Panc1 (cell line): ENCODE results near the gene RAB11FIP3. TPM values are rescaled to one million over a fixed set of nuclear protein-coding genes. Genes with fewer than 3 reads are reported as not detected.

Experiments used
- ATAC-seq: fragments of 200-7000 bp; cut with Tn5 transposase; 2 replicates; pipeline ENCODE4 v1.9.1; 2020; ENCODE audit warnings: mild to moderate bottlenecking, moderate library complexity
- BruUV-seq: library from RNA; stranded (reverse); fragments of 400-500 nt; replicated peaks from 2 replicates; lab custom pipeline; 2021; lab: Mats Ljungman, UMichigan
- CTCF ChIA-PET: fragments of 300-600 bp; sonication (Branson Sonifier 250); formaldehyde crosslinking; loops from one replicate; lab custom pipeline; 2022; ENCODE audit warnings: antibody characterized with exemption; lab: Charles Lee
- POLR2A ChIA-PET: fragments of 300-600 bp; sonication (Branson Sonifier 250); formaldehyde crosslinking; loops from one replicate; lab custom pipeline; 2022; ENCODE audit warnings: antibody characterized with exemption; lab: Charles Lee
- DNase-seq: peaks from one replicate; pipeline ENCODE4 v3.0.0-alpha.2; 2010; ENCODE audit warnings: low read depth, low spot score
- H3K27ac ChIP-seq: 2 replicates; pipeline ENCODE4 v1.5.1; 2011; ENCODE audit warnings: mild to moderate bottlenecking, low read length, inconsistent platforms
- H3K27me3 ChIP-seq: fragments of 200-500 bp; sonication (Bioruptor generic); 2 replicates; pipeline ENCODE4 v1.6.0; 2014; ENCODE audit warnings: low read length, inconsistent platforms; ENCODE audit not compliant: control insufficient read depth, insufficient read depth
- H3K36me3 ChIP-seq: fragments of 200-500 bp; sonication (Bioruptor generic); 2 replicates; pipeline ENCODE4 v1.5.1; 2014; ENCODE audit warnings: inconsistent platforms, mild to moderate bottlenecking, low read length, moderate library complexity; ENCODE audit not compliant: control insufficient read depth, insufficient read depth
- H3K4me1 ChIP-seq: 2 replicates; pipeline ENCODE4 v1.5.1; 2011; ENCODE audit warnings: inconsistent platforms, mild to moderate bottlenecking, low read length, moderate library complexity; ENCODE audit not compliant: control insufficient read depth, insufficient read depth
- H3K4me3 ChIP-seq, 2 experiments: 2 replicates each; pipeline ENCODE4 v1.5.1; 2011 to 2012; ENCODE audit warnings: low read depth in 2 of 2, low read length in 2 of 2, mild to moderate bottlenecking in 2 of 2, inconsistent platforms in 1 of 2, moderate library complexity in 1 of 2
- H3K9me3 ChIP-seq: fragments of 200-500 bp; sonication (Bioruptor generic); 2 replicates; pipeline ENCODE4 v1.5.1; 2014; ENCODE audit warnings: low read depth, mild to moderate bottlenecking, inconsistent platforms, low read length, moderate library complexity; ENCODE audit not compliant: control insufficient read depth, insufficient read depth
- POLR2AphosphoS5 ChIP-seq: IDR thresholded peaks from 2 replicates; pipeline ENCODE4 v1.6.1; 2012; ENCODE audit warnings: mild to moderate bottlenecking, low read depth, low read length, moderate library complexity
- SIN3A ChIP-seq: IDR thresholded peaks from 2 replicates; pipeline ENCODE4 v1.6.1; 2012; ENCODE audit warnings: low read depth, mild to moderate bottlenecking, low read length, moderate library complexity, borderline replicate concordance; ENCODE audit not compliant: insufficient read depth
- TCF7L2 ChIP-seq: IDR thresholded peaks from 2 replicates; pipeline ENCODE4 v1.6.1; 2011; ENCODE audit warnings: mild to moderate bottlenecking, low read depth, low read length, inconsistent platforms
- in situ Hi-C: cut with HindIII; loops from 2 replicates; pipeline ENCODE4 v1.10.0; 2016; ENCODE audit warnings: low sequenced_read_pairs, low pct_unique_long_range_greater_than_20kb
- intact Hi-C: fragments of 100-400 bp; cut with micrococcal nuclease; formaldehyde crosslinking; loops from one replicate; pipeline ENCODE4 v1.10.0; 2022; ENCODE audit not compliant: unreplicated experiment
- total RNA-seq: library from RNA; stranded (reverse); gene quantifications from one replicate; pipeline ENCODE4 v1.2.1, GENCODE V29; 2021; ENCODE audit not compliant: unreplicated experiment
- TF ChIP-seq, protein P1 (sequence below), 2 experiments: IDR thresholded peaks; 2 replicates each; pipeline ENCODE4 v1.6.1; 2011 to 2012; ENCODE audit warnings: low read depth in 2 of 2, control low read depth in 1 of 2, low read length in 1 of 2, mild to moderate bottlenecking in 1 of 2, moderate library complexity in 1 of 2; ENCODE audit not compliant: insufficient read depth in 1 of 2
- TF ChIP-seq, protein P2 (sequence below): fragments of 450-650 bp; IDR thresholded peaks from 2 replicates; pipeline ENCODE4 v1.5.1; 2017; ENCODE audit warnings: mild to moderate bottlenecking

Gene RAB11FIP3
- total RNA-seq, 1 experiment from 2014 or later, result 57.3 TPM

DNA sequence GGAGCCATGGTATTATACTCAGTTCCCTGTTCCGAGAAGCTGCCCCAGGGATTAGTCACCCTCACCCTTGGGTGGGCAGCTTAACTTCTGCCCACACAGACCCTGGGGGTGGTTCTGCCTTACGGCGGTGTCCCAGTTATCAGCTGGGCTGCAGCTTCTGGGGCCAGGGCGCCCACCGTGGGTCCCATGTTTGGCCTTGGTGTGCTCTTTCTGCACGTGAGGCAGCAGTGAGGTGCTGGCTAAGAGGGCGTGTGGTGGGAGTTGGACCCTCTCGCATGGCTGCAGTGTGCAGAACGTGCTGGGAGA, 46.7 kb downstream of the RAB11FIP3 start:
- no peaks in the 10 kb centered on the region for H3K36me3 ChIP-seq
- in situ Hi-C loops (no loop called here), intact Hi-C loops (no loop called here)
- DNase-seq (no peak), ATAC-seq (no peak)
- POLR2A ChIA-PET, result no interaction called here
- H3K4me3 ChIP-seq, result no peak overlapping the region
- no peaks in the 10 kb centered on the region for H3K27me3 ChIP-seq
- CTCF ChIA-PET, result no interaction called here
- no TSS peak for BruUV-seq
- no peak overlapping the region for H3K27ac ChIP-seq
- TF ChIP-seq SIN3A (no peak), POLR2AphosphoS5 (no peak), TCF7L2 (no peak)
- TF ChIP-seq, protein P1, sequence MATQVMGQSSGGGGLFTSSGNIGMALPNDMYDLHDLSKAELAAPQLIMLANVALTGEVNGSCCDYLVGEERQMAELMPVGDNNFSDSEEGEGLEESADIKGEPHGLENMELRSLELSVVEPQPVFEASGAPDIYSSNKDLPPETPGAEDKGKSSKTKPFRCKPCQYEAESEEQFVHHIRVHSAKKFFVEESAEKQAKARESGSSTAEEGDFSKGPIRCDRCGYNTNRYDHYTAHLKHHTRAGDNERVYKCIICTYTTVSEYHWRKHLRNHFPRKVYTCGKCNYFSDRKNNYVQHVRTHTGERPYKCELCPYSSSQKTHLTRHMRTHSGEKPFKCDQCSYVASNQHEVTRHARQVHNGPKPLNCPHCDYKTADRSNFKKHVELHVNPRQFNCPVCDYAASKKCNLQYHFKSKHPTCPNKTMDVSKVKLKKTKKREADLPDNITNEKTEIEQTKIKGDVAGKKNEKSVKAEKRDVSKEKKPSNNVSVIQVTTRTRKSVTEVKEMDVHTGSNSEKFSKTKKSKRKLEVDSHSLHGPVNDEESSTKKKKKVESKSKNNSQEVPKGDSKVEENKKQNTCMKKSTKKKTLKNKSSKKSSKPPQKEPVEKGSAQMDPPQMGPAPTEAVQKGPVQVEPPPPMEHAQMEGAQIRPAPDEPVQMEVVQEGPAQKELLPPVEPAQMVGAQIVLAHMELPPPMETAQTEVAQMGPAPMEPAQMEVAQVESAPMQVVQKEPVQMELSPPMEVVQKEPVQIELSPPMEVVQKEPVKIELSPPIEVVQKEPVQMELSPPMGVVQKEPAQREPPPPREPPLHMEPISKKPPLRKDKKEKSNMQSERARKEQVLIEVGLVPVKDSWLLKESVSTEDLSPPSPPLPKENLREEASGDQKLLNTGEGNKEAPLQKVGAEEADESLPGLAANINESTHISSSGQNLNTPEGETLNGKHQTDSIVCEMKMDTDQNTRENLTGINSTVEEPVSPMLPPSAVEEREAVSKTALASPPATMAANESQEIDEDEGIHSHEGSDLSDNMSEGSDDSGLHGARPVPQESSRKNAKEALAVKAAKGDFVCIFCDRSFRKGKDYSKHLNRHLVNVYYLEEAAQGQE (IDR thresholded peaks at IDR 0.05; ENCODE audit: insufficient read depth in 1 of 2, low read depth in 2 of 2, low read length in 1 of 2), result no peak
- TF ChIP-seq, protein P2, sequence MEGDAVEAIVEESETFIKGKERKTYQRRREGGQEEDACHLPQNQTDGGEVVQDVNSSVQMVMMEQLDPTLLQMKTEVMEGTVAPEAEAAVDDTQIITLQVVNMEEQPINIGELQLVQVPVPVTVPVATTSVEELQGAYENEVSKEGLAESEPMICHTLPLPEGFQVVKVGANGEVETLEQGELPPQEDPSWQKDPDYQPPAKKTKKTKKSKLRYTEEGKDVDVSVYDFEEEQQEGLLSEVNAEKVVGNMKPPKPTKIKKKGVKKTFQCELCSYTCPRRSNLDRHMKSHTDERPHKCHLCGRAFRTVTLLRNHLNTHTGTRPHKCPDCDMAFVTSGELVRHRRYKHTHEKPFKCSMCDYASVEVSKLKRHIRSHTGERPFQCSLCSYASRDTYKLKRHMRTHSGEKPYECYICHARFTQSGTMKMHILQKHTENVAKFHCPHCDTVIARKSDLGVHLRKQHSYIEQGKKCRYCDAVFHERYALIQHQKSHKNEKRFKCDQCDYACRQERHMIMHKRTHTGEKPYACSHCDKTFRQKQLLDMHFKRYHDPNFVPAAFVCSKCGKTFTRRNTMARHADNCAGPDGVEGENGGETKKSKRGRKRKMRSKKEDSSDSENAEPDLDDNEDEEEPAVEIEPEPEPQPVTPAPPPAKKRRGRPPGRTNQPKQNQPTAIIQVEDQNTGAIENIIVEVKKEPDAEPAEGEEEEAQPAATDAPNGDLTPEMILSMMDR, result no peak
- H3K9me3 ChIP-seq, result no peaks in the 10 kb centered on the region
- H3K4me1 ChIP-seq, result no peaks in the 10 kb centered on the region

DNA sequence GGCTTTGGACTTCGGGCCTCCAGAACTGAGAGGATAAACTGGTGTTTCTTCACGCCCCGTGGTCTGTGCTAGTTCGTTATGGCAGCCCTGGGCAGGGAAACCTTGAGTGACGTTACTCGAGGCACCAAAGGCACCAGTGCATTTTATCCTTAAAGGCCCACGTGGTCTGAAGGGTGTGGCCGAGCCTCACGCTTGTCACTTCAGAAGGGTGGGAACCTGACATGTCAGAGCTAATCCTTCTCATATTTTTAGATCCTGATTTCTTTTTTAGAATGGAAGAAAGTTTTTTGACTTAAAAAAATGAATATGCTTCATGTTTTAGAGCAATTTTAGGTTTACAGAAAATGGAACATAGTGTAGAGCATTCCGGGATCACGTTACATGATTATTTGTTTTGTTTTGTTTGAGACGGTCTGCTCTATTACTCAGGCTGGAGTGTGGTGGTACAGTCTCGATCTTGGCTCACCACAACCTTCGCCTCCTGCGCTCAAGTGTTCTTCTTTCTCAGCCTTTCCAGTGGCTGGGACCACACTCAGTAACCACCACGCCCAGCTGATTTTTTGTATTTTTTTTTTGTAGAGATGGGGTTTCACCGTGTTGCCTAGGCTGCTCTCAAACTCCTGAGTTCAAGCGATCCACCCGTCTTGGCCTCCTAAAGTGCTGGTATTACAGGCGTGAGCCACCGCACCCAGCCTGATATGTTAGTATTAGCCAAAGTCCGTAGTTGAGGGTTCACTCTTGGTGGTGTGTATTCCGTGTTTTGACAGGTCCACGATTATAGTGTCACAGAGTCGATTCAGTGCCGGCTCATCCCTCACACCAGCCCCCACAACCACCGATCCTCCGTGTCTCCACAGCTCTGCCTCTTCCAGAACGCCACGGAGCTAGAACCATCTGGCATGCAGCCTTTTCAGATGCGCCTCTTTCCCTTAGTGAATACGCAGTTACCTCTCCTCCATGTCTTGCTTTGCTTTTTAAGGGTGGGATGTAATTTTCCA, 47.9 kb downstream of the RAB11FIP3 start:
- no peak for ATAC-seq
- no peaks in the 10 kb centered on the region for H3K27me3 ChIP-seq
- H3K27ac ChIP-seq, result no peak overlapping the region
- intact Hi-C loops, result no loop called here
- in situ Hi-C loops, result no loop called here
- H3K4me3 ChIP-seq, result no peak overlapping the region
- H3K4me1 ChIP-seq, result peaks cover 4% of the 10 kb centered on the region; the same call in 1 of the 2 replicates
- ChIA-PET CTCF (no interaction called here), POLR2A (no interaction called here)
- no peaks in the 10 kb centered on the region for H3K9me3 ChIP-seq
- BruUV-seq, result TSS peak; percentile 67
- no peak for DNase-seq
- H3K36me3 ChIP-seq, result no peaks in the 10 kb centered on the region
- TF ChIP-seq, protein P2, result no peak
- no peak for TF ChIP-seq TCF7L2
